HFFc6 (cell line): ENCODE data around the gene PSTPIP2. TPM values are rescaled to one million over a fixed set of nuclear protein-coding genes. Genes with fewer than 3 reads are reported as not detected.

Source experiments
- DNase-seq: peaks from one replicate; pipeline ENCODE4 v3.0.0-alpha.2; 2018
- H3K27ac Mint-ChIP-seq: 2 replicates; pipeline ENCODE4 v1.8.0; 2020; ENCODE audit warnings: mild to moderate bottlenecking, mixed read lengths
- H3K27me3 Mint-ChIP-seq: 2 replicates; pipeline ENCODE4 v1.8.0; 2021; ENCODE audit warnings: mild to moderate bottlenecking, moderate library complexity, mixed read lengths; ENCODE audit not compliant: insufficient read depth
- H3K36me3 Mint-ChIP-seq: 2 replicates; pipeline ENCODE4 v1.8.0; 2021; ENCODE audit warnings: low read depth, mixed read lengths
- H3K4me1 Mint-ChIP-seq: 2 replicates; pipeline ENCODE4 v1.8.0; 2020; ENCODE audit warnings: low read depth, mixed read lengths
- H3K4me3 Mint-ChIP-seq: 2 replicates; pipeline ENCODE4 v1.8.0; 2020; ENCODE audit warnings: mild to moderate bottlenecking, moderate library complexity, mixed read lengths
- H3K9me3 Mint-ChIP-seq: 2 replicates; pipeline ENCODE4 v1.8.0; 2020; ENCODE audit warnings: mild to moderate bottlenecking, mixed read lengths
- CTCF ChIP-seq: fragments of 200-600 bp; sonication (generic); IDR thresholded peaks from 2 replicates; pipeline ENCODE4 v1.5.0; 2021; ENCODE audit warnings: antibody characterized with exemption, mild to moderate bottlenecking
- total RNA-seq, 6 experiments: library from RNA; stranded (reverse); fragmentation: NEBNext Ultra II Directional; extraction: Animal tissue kit (Norgen Biotek cat#: 25700); gene quantifications; 2 replicates in 1 of 6; 3 replicates in 5 of 6; pipeline ENCODE4 v1.2.3, GENCODE V29; 2021

PSTPIP2 gene
- total RNA-seq, 6 experiments from 2014 or later, result 7.8 to 10.4 (median 8.7) TPM

- Mint-ChIP-seq H3K9me3 (no peaks in the 10 kb centered on the region), H3K27ac (no peak overlapping the region), H3K36me3 (peaks cover 5% of the 10 kb centered on the region; the same call in 1 of the 2 replicates), H3K27me3 (peaks cover 2% of the 10 kb centered on the region; the same call in 1 of the 2 replicates), H3K4me1 (no peaks in the 10 kb centered on the region), H3K4me3 (no peak overlapping the region)
- DNase-seq, result no peak
- no peak for TF ChIP-seq CTCF
Observed at GRCh38 chr18:46010050-46010449, 62.0 kb downstream of the PSTPIP2 start.

GRCh38 chr18:46009125-46009840, 62.8 kb downstream of the PSTPIP2 start:
- Mint-ChIP-seq H3K27ac (no peak overlapping the region), H3K9me3 (no peaks in the 10 kb centered on the region), H3K27me3 (peaks cover 2% of the 10 kb centered on the region; the same call in 1 of the 2 replicates), H3K4me1 (no peaks in the 10 kb centered on the region), H3K36me3 (peaks cover 5% of the 10 kb centered on the region; the same call in 1 of the 2 replicates), H3K4me3 (no peak overlapping the region)
- no peak for DNase-seq
- TF ChIP-seq CTCF, result no peak

- DNase-seq, result no peak
- Mint-ChIP-seq H3K36me3 (peaks cover 5% of the 10 kb centered on the region; the same call in 1 of the 2 replicates), H3K9me3 (no peaks in the 10 kb centered on the region), H3K4me1 (no peaks in the 10 kb centered on the region), H3K4me3 (no peak overlapping the region), H3K27me3 (peaks cover 2% of the 10 kb centered on the region; the same call in 1 of the 2 replicates), H3K27ac (no peak overlapping the region)
- TF ChIP-seq CTCF, result no peak
Observed at GRCh38 chr18:46008531-46008930, 63.5 kb downstream of the PSTPIP2 start.

GRCh38 chr18:46007165-46007564, 64.9 kb downstream of the PSTPIP2 start:
- peaks cover 4% of the 10 kb centered on the region; the same call in 1 of the 2 replicates for H3K27me3 Mint-ChIP-seq
- H3K36me3 Mint-ChIP-seq, result peaks cover 14% of the 10 kb centered on the region
- H3K4me1 Mint-ChIP-seq, result no peaks in the 10 kb centered on the region
- no peak for DNase-seq
- no peak for TF ChIP-seq CTCF
- no peak overlapping the region for H3K4me3 Mint-ChIP-seq
- H3K27ac Mint-ChIP-seq, result no peak overlapping the region
- H3K9me3 Mint-ChIP-seq, result peaks cover 7% of the 10 kb centered on the region; the same call in 1 of the 2 replicates

GRCh38 chr18:46002934-46003333, 69.1 kb downstream of the PSTPIP2 start:
- H3K36me3 Mint-ChIP-seq, result peaks cover 17% of the 10 kb centered on the region
- no peaks in the 10 kb centered on the region for H3K4me1 Mint-ChIP-seq
- no peak overlapping the region for H3K27ac Mint-ChIP-seq
- no peak overlapping the region for H3K4me3 Mint-ChIP-seq
- no peak for DNase-seq
- no peak for TF ChIP-seq CTCF
- H3K27me3 Mint-ChIP-seq, result peaks cover 2% of the 10 kb centered on the region; the same call in 1 of the 2 replicates
- peaks cover 7% of the 10 kb centered on the region; the same call in 1 of the 2 replicates for H3K9me3 Mint-ChIP-seq
